Measurements from ENCODE around the gene ZNF185.

ZNF185 gene

GRCh38 chrX:152861826-152862225, 36.0 kb upstream of the ZNF185 start:
- Histone ChIP-seq H4K8ac (ENCODE audit: low read depth, low read length) (no peak overlapping the region), H3K14ac (ENCODE audit: low read length) (no peak overlapping the region), H3K4me3 (ENCODE audit: low read length in 2 of 2) (no peak overlapping the region), H3K9me3 (replicated peaks in 1 of 2; ENCODE audit: control insufficient read depth in 2 of 2, insufficient read depth in 1 of 2, low read depth in 1 of 2, low read length in 2 of 2) (no peaks in the 10 kb centered on the region), H3K9ac (ENCODE audit: low read depth, low read length, poor library complexity) (no peak overlapping the region), H3K4me1 (ENCODE audit: control insufficient read depth in 2 of 2, insufficient read depth in 1 of 2, low read depth in 1 of 2, low read length in 2 of 2) (no peaks in the 10 kb centered on the region), H4K91ac (ENCODE audit: low read depth, low read length, poor library complexity) (no peak overlapping the region), H2BK12ac (ENCODE audit: low read length) (no peak overlapping the region), H3K27me3 (ENCODE audit: control insufficient read depth in 3 of 3, insufficient read depth in 3 of 3, low read depth in 1 of 3, low read length in 3 of 3) (peaks cover 0 to 7% (median 0%) of the 10 kb centered on the region in 3 experiments), H2BK5ac (ENCODE audit: low read length) (no peak overlapping the region), H2BK15ac (ENCODE audit: low read length) (no peak overlapping the region), H2BK120ac (ENCODE audit: low read depth, low read length) (no peak overlapping the region), H2AFZ (ENCODE audit: low read length) (no peak overlapping the region), H3K27ac (replicated peaks; ENCODE audit: low read length) (no peak overlapping the region), H3K18ac (ENCODE audit: low read length) (no peak overlapping the region), H3K4ac (ENCODE audit: low read length) (no peak overlapping the region), H3K36me3 (replicated peaks in 1 of 2; ENCODE audit: control insufficient read depth in 2 of 2, insufficient read depth in 2 of 2, low read length in 2 of 2) (peaks cover 18 to 92% of the 10 kb centered on the region in 2 donors), H2AK5ac (ENCODE audit: low read depth, low read length) (no peak overlapping the region), H3K79me1 (ENCODE audit: low read depth, low read length) (no peaks in the 10 kb centered on the region), H3K23ac (ENCODE audit: low read depth, low read length, poor library complexity) (no peak overlapping the region), H3K4me2 (ENCODE audit: insufficient read depth, low read length, poor library complexity, severe bottlenecking) (no peak overlapping the region)
- no peak for DNase-seq (ENCODE audit: low spot score)
- no CpG with 5 or more reads among the region's 6 CpGs for WGBS, 2 donors (ENCODE audit: extremely low coverage in 2 of 2, insufficient read length in 2 of 2, insufficient replicate concordance in 1 of 2)

DNA sequence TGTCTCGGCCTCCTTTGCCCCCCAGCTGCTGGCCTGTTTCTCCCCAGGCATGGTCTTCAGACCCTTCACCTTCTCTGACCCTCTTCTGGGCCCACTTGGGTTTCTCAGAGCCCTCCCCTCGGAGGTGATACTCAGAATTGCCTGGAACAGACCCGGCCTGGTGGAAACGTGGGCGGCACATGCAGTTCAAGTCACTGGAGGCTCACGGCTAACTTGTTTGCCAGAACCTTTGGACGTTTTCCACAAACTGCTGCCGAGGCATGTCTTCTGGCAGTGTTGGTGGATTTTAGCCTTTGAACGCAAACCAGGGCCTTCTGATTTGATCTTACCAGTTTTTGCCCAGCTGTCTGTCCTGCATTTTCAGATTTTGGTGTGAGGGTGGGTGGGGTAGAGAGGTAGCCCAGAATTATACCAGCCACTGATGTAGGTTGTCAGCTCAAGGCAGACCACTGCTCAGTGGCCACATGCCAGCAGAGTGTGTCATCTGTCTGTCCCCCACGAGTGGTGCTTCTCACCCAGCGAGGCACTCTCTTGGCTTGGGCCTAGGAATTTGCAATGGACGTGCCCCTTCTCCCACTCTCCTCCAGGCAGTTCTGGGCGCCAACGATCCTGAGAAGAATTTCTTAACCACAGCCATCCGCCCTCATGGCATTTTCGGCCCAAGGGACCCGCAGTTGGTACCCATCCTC, 32.5 kb upstream of the ZNF185 start:
- no peak for DNase-seq (ENCODE audit: low spot score)
- H3K36me3 ChIP-seq (replicated peaks in 1 of 2; ENCODE audit: control insufficient read depth in 2 of 2, insufficient read depth in 2 of 2, low read length in 2 of 2) = peaks cover 37 to 90% of the 10 kb centered on the region in 2 donors

GRCh38 chrX:152866386-152866785, 31.5 kb upstream of the ZNF185 start:
- Histone ChIP-seq H2BK5ac (ENCODE audit: low read length) (no peak overlapping the region), H3K27ac (replicated peaks; ENCODE audit: low read length) (no peak overlapping the region), H4K91ac (ENCODE audit: low read depth, low read length, poor library complexity) (no peak overlapping the region), H3K23ac (ENCODE audit: low read depth, low read length, poor library complexity) (no peak overlapping the region), H3K79me1 (ENCODE audit: low read depth, low read length) (no peaks in the 10 kb centered on the region), H3K4me2 (ENCODE audit: insufficient read depth, low read length, poor library complexity, severe bottlenecking) (no peak overlapping the region), H2AK5ac (ENCODE audit: low read depth, low read length) (no peak overlapping the region), H3K14ac (ENCODE audit: low read length) (no peak overlapping the region), H4K8ac (ENCODE audit: low read depth, low read length) (no peak overlapping the region), H3K9me3 (replicated peaks in 1 of 2; ENCODE audit: control insufficient read depth in 2 of 2, insufficient read depth in 1 of 2, low read depth in 1 of 2, low read length in 2 of 2) (no peaks in the 10 kb centered on the region), H3K4me3 (ENCODE audit: low read length in 2 of 2) (no peak overlapping the region), H2BK120ac (ENCODE audit: low read depth, low read length) (no peak overlapping the region), H2BK12ac (ENCODE audit: low read length) (no peak overlapping the region), H3K36me3 (replicated peaks in 1 of 2; ENCODE audit: control insufficient read depth in 2 of 2, insufficient read depth in 2 of 2, low read length in 2 of 2) (peaks cover 37 to 88% of the 10 kb centered on the region in 2 donors), H3K9ac (ENCODE audit: low read depth, low read length, poor library complexity) (no peak overlapping the region), H3K18ac (ENCODE audit: low read length) (no peak overlapping the region), H2AFZ (ENCODE audit: low read length) (no peak overlapping the region), H3K27me3 (ENCODE audit: control insufficient read depth in 3 of 3, insufficient read depth in 3 of 3, low read depth in 1 of 3, low read length in 3 of 3) (peaks cover 0 to 4% (median 0%) of the 10 kb centered on the region in 3 experiments), H3K4me1 (ENCODE audit: control insufficient read depth in 2 of 2, insufficient read depth in 1 of 2, low read depth in 1 of 2, low read length in 2 of 2) (no peaks in the 10 kb centered on the region), H3K4ac (ENCODE audit: low read length) (no peak overlapping the region), H2BK15ac (ENCODE audit: low read length) (no peak overlapping the region)
- WGBS, 2 donors (ENCODE audit: extremely low coverage in 2 of 2, insufficient read length in 2 of 2, insufficient replicate concordance in 1 of 2) = no CpG with 5 or more reads among the region's 5 CpGs
- no peak for DNase-seq (ENCODE audit: low spot score)

More for the DNA sequence above, 32.5 kb upstream of the ZNF185 start:
- Histone ChIP-seq H3K4me2 (ENCODE audit: insufficient read depth, low read length, poor library complexity, severe bottlenecking) (no peak overlapping the region), H4K91ac (ENCODE audit: low read depth, low read length, poor library complexity) (no peak overlapping the region), H2BK5ac (ENCODE audit: low read length) (no peak overlapping the region), H2BK15ac (ENCODE audit: low read length) (no peak overlapping the region), H3K79me1 (ENCODE audit: low read depth, low read length) (no peaks in the 10 kb centered on the region), H2AFZ (ENCODE audit: low read length) (no peak overlapping the region), H3K9me3 (replicated peaks in 1 of 2; ENCODE audit: control insufficient read depth in 2 of 2, insufficient read depth in 1 of 2, low read depth in 1 of 2, low read length in 2 of 2) (no peaks in the 10 kb centered on the region), H2BK12ac (ENCODE audit: low read length) (no peak overlapping the region), H4K8ac (ENCODE audit: low read depth, low read length) (no peak overlapping the region), H3K27me3 (ENCODE audit: control insufficient read depth in 3 of 3, insufficient read depth in 3 of 3, low read depth in 1 of 3, low read length in 3 of 3) (peaks cover 0 to 4% (median 0%) of the 10 kb centered on the region in 3 experiments), H2AK5ac (ENCODE audit: low read depth, low read length) (no peak overlapping the region), H3K4me1 (ENCODE audit: control insufficient read depth in 2 of 2, insufficient read depth in 1 of 2, low read depth in 1 of 2, low read length in 2 of 2) (no peaks in the 10 kb centered on the region), H2BK120ac (ENCODE audit: low read depth, low read length) (no peak overlapping the region), H3K23ac (ENCODE audit: low read depth, low read length, poor library complexity) (no peak overlapping the region), H3K14ac (ENCODE audit: low read length) (no peak overlapping the region), H3K18ac (ENCODE audit: low read length) (no peak overlapping the region), H3K27ac (replicated peaks; ENCODE audit: low read length) (no peak overlapping the region), H3K4me3 (ENCODE audit: low read length in 2 of 2) (no peak overlapping the region), H3K4ac (ENCODE audit: low read length) (no peak overlapping the region), H3K9ac (ENCODE audit: low read depth, low read length, poor library complexity) (no peak overlapping the region)
- no CpG with 5 or more reads among the region's 17 CpGs for WGBS, 2 donors (ENCODE audit: extremely low coverage in 2 of 2, insufficient read length in 2 of 2, insufficient replicate concordance in 1 of 2)

DNA sequence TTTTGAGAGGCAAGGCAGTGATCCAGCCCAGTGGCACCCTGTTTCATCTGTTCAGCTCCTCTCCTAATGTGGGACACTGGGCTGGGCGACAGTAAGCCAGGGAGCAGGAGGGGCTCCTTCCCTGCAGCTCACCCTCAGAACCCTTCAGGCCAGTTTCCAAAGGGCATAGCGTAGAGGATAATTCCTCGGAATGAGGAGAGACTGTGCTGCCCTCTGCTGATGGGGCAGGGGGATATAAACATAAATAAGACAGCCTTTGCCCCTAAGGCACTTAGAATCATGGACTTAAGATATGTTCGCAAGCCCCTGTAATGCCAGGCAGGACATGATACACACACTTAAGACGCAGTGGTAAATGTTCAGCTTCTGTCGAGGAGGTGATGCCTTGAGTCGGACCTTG, 27.9 kb upstream of the ZNF185 start:
- no peaks in the 10 kb centered on the region for H3K79me1 ChIP-seq (ENCODE audit: low read depth, low read length)

More for the DNA sequence above, 27.9 kb upstream of the ZNF185 start:
- WGBS, 2 donors (ENCODE audit: extremely low coverage in 2 of 2, insufficient read length in 2 of 2, insufficient replicate concordance in 1 of 2) = no CpG with 5 or more reads among the region's 7 CpGs
- Histone ChIP-seq H2BK12ac (ENCODE audit: low read length) (no peak overlapping the region), H3K4me1 (ENCODE audit: control insufficient read depth in 2 of 2, insufficient read depth in 1 of 2, low read depth in 1 of 2, low read length in 2 of 2) (peaks cover 0 to 2% of the 10 kb centered on the region in 2 donors), H3K23ac (ENCODE audit: low read depth, low read length, poor library complexity) (no peak overlapping the region), H4K8ac (ENCODE audit: low read depth, low read length) (no peak overlapping the region), H4K91ac (ENCODE audit: low read depth, low read length, poor library complexity) (no peak overlapping the region), H2BK5ac (ENCODE audit: low read length) (no peak overlapping the region), H3K4ac (ENCODE audit: low read length) (no peak overlapping the region), H3K27ac (replicated peaks; ENCODE audit: low read length) (no peak overlapping the region), H3K27me3 (ENCODE audit: control insufficient read depth in 3 of 3, insufficient read depth in 3 of 3, low read depth in 1 of 3, low read length in 3 of 3) (no peaks in the 10 kb centered on the region), H3K18ac (ENCODE audit: low read length) (no peak overlapping the region), H2AFZ (ENCODE audit: low read length) (no peak overlapping the region), H2AK5ac (ENCODE audit: low read depth, low read length) (no peak overlapping the region), H3K4me3 (ENCODE audit: low read length in 2 of 2) (no peak overlapping the region), H3K36me3 (replicated peaks in 1 of 2; ENCODE audit: control insufficient read depth in 2 of 2, insufficient read depth in 2 of 2, low read length in 2 of 2) (peaks cover 34 to 59% of the 10 kb centered on the region in 2 donors), H2BK15ac (ENCODE audit: low read length) (no peak overlapping the region), H3K9ac (ENCODE audit: low read depth, low read length, poor library complexity) (no peak overlapping the region), H3K4me2 (ENCODE audit: insufficient read depth, low read length, poor library complexity, severe bottlenecking) (no peak overlapping the region), H3K9me3 (replicated peaks in 1 of 2; ENCODE audit: control insufficient read depth in 2 of 2, insufficient read depth in 1 of 2, low read depth in 1 of 2, low read length in 2 of 2) (no peaks in the 10 kb centered on the region), H2BK120ac (ENCODE audit: low read depth, low read length) (no peak overlapping the region), H3K14ac (ENCODE audit: low read length) (no peak overlapping the region)
- DNase-seq (ENCODE audit: low spot score) = no peak
